GM18505 (cell line): ENCODE measurements around the gene POP4.
A peak's percentile ranks its signal among the peaks of the same experiment; 100 is the strongest.

Experiments used
- ATAC-seq: cut with Tn5 transposase; IDR thresholded peaks from one replicate; pipeline ENCODE4 v1.9.1; 2021; ENCODE audit not compliant: unreplicated experiment
- POLR2A ChIP-seq: IDR thresholded peaks from 4 replicates; pipeline ENCODE4 v1.6.1; 2011; ENCODE audit warnings: borderline replicate concordance; ENCODE audit not compliant: insufficient read depth, insufficient read length; ENCODE audit errors: extremely low read depth

Gene POP4

DNA sequence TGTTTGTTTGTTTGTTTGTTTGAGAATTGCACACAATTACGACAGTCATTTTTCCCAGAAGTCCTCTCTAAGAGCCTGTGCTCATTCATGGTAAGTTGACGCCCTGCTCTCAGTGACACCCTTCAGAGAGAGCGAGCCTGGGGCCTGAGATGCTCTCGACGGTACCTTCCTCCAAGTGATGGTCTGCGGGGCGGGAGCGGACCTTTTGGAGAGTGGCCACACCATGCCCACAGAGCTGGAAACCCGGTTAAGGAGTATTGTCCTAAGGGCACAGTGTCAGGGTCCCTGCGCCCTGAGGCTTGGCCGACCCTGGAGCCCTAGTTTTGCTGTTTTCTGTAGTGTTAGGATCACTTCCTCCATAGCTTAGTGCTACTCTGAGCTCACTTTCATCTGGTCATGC, 3.6 kb downstream of the POP4 start:
- ATAC-seq, result no peak
- no peak for TF ChIP-seq POLR2A

- TF ChIP-seq POLR2A, result no peak
- no peak for ATAC-seq
Measured at GRCh38 chr19:29610213-29610573, 4.1 kb downstream of the POP4 start.

DNA sequence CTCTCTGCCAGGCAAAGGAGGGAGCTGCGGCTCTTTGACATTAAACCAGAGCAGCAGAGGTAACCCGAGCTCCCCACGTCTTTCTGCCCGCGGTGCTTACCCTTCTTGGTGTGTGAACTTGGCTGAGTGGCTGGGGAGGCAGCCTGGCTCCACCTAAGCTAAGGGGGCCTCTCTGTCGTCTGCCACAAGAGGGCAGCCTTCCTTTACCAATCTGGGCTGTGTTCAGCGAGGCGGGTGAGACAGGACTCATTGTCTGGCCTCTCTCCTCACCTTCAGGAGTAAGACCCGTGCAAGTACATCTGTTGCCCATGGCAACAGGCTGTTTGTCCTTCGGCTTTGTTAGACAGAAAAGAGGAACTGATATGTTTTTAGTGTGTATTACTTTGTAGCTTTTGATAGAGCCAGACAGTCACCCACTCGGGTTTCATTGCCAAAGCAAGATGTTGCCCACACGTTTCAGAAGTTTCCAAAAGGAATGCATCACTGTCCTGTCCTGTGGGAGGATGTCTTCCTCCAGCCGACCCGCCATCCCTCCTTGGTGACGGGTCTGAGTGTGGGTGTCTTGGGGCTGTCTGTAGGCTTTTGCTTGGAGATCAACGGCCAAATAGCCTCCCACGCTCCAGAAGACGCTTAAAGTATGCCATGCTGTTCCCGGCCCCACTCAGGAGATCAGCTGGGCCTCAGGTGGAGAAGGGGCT, 4.6 kb downstream of the POP4 start:
- peak; percentile 72 for ATAC-seq
- TF ChIP-seq POLR2A, result no peak

DNA sequence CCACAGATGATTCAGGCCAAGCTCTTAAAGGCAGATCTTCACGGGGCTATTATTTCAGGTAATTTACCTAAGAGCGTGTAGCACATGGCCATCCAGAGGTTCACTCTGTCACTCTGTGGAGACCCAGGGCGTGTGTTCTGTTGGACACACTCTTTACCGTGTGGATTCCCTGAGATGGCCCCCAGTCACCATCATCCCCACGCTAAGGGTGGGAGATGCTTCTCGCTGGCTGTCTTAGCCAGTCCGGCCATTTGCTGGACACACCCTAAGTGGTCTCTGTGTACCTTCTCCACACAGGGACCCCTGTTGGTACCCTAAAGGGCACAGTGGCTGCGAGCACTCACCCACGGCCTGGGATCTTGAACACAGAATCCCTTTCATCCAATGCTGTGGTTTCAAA, 6.0 kb downstream of the POP4 start:
- ATAC-seq, result no peak
- no peak for TF ChIP-seq POLR2A

GRCh38 chr19:29612801-29613595, 6.9 kb downstream of the POP4 start:
- no peak for ATAC-seq

DNA sequence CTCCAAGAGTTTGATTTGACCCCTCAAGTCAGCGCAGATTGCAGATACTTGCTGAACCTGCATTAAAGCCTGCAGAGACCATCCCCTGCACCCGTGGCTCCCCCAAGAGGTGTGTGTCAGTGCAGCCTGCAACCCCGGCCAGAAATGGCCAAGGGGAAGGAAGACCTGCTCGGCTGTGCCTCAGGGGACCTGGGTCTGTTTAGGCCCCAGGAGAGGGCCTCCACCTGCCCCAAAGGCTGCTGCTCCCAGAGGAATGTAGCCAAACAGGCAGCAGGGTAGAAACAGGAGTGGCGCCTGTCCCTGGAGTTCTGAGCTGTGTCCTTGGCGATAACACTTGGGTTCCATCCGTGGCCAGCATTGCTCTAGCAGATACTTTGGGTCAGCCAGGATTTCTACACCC, 8.0 kb downstream of the POP4 start:
- no peak for TF ChIP-seq POLR2A
- ATAC-seq, result no peak

More at GRCh38 chr19:29612801-29613595, 6.9 kb downstream of the POP4 start:
- TF ChIP-seq POLR2A, result no peak

GRCh38 chr19:29614780-29615179, 8.7 kb downstream of the POP4 start:
- no peak for ATAC-seq
- TF ChIP-seq POLR2A, result no peak

- no peak for ATAC-seq
- TF ChIP-seq POLR2A, result no peak
Measured at GRCh38 chr19:29615891-29616425, 9.9 kb downstream of the POP4 start.

DNA sequence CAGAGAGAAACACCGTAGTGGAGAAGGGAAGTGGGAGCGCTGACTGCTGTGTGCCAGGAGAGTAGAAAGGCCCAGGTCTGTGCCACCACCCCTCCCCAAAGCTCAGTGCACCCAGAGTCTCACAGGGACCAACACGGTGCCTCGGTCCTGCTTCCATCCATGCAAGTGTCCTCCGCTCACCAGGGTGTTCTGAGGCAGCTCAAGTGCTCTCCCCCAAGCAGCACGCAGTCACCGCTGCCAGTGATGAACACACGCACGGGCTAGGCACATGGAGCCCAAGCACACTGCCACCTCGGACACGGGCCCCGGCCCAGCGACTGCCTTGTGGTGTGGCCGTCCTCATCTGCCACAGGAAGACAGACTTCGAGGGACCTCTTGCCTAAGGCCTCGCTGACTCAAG, 10.5 kb downstream of the POP4 start:
- TF ChIP-seq POLR2A, result no peak
- no peak for ATAC-seq

- no peak for TF ChIP-seq POLR2A
- ATAC-seq, result no peak
Measured at GRCh38 chr19:29617366-29618266, 11.5 kb downstream of the POP4 start.

DNA sequence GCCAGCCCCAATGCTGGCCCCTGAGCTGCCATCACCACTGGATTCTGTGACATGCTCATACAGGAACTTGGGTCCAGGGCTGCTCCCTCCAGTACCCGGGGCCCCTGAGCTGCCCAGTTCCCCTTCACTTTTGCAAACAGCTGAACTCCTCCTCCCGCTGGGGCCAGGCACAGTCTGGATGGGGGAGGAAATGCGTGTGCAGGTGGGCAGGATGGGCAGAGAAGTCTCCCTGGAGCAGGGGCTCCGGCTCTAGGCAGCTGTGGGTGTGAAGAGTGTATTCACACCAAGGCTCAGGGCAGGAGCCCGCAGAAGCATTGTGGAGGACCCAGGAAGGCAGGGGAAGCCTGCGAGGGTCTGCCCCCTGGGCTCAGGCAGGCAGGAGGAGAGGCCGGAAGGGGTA, 12.4 kb downstream of the POP4 start:
- TF ChIP-seq POLR2A, result no peak
- no peak for ATAC-seq

DNA sequence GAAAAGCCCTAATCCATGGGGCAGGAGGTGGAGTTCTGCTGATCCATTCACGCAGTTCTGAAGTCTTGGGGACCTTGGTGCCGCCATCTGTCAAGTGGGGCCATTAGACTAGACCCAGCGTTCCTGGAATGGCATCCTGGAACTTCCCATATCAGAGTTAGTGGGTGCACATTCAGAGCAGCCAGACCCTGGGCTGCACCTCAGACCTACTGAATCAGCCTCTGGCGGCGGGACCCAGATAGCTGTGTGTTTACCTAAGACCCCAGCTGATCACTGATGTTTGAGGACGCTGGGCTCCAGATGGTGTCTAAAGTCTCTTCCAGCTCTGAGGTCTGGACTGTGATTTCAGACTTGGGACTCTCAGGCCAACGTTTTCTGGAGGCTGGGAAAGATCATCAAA, 12.8 kb downstream of the POP4 start:
- ATAC-seq, result no peak
- TF ChIP-seq POLR2A, result no peak

DNA sequence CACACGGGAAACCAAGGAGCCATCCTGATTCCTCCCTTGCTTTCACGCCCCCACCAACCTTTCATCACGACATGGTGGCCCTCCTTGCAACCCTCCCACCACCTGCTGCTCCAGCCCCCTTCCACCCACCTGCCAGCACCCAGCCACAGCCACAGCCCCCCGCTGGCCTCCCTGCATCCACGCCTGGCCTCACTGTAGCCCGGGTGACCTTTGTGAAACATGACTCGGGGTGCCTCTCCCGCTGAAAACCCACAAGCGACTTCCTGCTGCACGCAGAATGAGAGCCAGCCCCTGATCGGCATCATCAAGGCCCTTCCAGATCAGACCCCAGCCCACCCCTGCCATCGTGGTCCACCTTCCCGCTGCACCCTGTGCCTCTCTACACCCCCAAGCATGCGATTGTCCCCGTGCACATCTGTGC, 14.9 kb downstream of the POP4 start:
- ATAC-seq, result no peak

More for the DNA sequence above, 14.9 kb downstream of the POP4 start:
- TF ChIP-seq POLR2A, result no peak
